Measurements from ENCODE around the gene OLA1. TPM values are rescaled to one million over a fixed set of nuclear protein-coding genes. Genes with fewer than 3 reads are reported as not detected.
"Not testable (repeated sequence)": the region's sequence is repeated elsewhere in the genome, so short reads cannot be mapped to it uniquely, and the experiment has no call there.

Gene OLA1
- total RNA-seq, 1 experiment from 2014 or later = 134 TPM

DNA sequence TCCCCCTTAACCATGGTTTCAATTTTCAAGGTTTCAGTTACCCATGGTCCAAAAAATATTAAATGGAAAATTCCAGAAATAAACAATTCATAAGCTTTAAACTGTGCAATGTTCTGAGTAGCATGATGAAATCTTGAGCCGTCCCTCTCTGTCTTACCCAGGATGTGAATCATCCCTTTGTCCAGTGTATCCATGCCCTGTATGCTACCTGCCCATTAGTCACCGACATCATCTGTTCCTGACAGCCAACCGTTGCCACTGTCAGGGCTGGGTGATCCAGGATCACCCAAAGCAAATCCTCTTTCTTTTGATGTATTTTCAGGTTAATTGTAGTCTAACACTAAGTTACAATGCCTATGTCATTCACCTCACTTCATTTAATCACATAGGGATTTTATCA lies 15.7 kb upstream of the OLA1 start:
- Histone ChIP-seq H4K20me1 (ENCODE audit: insufficient read depth, low read depth, low read length) (no peaks in the 10 kb centered on the region), H3K9me2 (replicated peaks; ENCODE audit: insufficient read depth, low read length) (no peaks in the 10 kb centered on the region), H3K4me1 (ENCODE audit: low read length) (no peaks in the 10 kb centered on the region), H2AFZ (ENCODE audit: low read length) (no peak overlapping the region), H3K9ac (ENCODE audit: low read length) (no peak overlapping the region), H3K36me3 (ENCODE audit: insufficient read depth, low read length) (no peaks in the 10 kb centered on the region), H3K79me2 (ENCODE audit: low read length) (no peaks in the 10 kb centered on the region), H3K27me3 (ENCODE audit: low read length) (no peaks in the 10 kb centered on the region), H3K9me3 (ENCODE audit: low read length) (no peaks in the 10 kb centered on the region), H3K4me3 (ENCODE audit: low read length) (no peak overlapping the region), H3K27ac (ENCODE audit: low read length) (no peak overlapping the region), H3K4me2 (ENCODE audit: low read depth, low read length, poor library complexity, severe bottlenecking) (no peak overlapping the region)
- no peak for DNase-seq

DNA sequence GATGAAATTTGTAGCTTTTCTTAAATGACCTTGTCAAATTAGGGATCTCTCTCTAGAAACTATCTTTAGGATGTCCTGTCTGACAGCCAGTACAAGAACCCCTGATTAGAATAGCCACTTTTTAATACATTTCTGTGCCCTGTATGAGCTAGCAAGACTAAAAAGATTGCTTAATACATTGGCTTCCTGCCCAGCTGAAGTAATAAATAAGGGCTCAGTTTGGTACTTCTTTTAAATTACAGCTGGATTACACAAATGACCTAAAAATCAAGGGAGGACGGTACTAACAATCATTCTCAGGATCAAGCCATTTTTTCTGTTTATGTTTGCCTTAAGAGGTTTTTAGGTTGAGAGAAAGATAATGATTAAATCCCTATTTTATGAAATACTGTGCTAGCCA lies 11.6 kb upstream of the OLA1 start:
- H2AFZ ChIP-seq (ENCODE audit: low read length) = no peak overlapping the region

DNA sequence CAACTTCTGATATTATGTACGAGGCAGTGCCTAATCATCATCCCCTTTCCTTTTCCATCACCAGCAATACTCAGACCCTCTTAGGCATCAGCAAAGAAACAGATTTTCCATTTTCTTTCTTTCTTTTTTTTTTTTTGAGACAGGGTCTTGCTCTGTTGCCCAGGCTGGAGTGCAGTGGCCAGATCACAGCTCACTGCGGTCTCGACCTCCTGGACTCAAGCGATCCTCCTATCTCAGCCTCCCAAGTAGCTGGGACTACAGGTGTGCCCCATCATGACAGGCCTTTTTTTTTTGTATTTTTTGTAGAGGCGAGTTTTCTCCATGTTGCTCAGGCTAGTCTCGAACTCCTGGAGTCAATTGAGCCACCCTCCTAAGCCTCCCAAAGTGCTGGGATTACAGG lies 5.9 kb upstream of the OLA1 start:
- H3K4me3 ChIP-seq (ENCODE audit: low read length) = no peak overlapping the region
- H2AFZ ChIP-seq (ENCODE audit: low read length) = no peak overlapping the region
- H4K20me1 ChIP-seq (ENCODE audit: insufficient read depth, low read depth, low read length) = no peaks in the 10 kb centered on the region
- H3K4me2 ChIP-seq (ENCODE audit: low read depth, low read length, poor library complexity, severe bottlenecking) = no peak overlapping the region
- H3K9ac ChIP-seq (ENCODE audit: low read length) = no peak overlapping the region
- no peaks in the 10 kb centered on the region for H3K27me3 ChIP-seq (ENCODE audit: low read length)
- no peaks in the 10 kb centered on the region for H3K79me2 ChIP-seq (ENCODE audit: low read length)
- no peaks in the 10 kb centered on the region for H3K36me3 ChIP-seq (ENCODE audit: insufficient read depth, low read length)
- no peak overlapping the region for H3K27ac ChIP-seq (ENCODE audit: low read length)
- H3K4me1 ChIP-seq (ENCODE audit: low read length) = peaks cover 3% of the 10 kb centered on the region
- no peaks in the 10 kb centered on the region for H3K9me3 ChIP-seq (ENCODE audit: low read length)
- H3K9me2 ChIP-seq (replicated peaks; ENCODE audit: insufficient read depth, low read length) = no peaks in the 10 kb centered on the region
- DNase-seq = no peak

More for the DNA sequence above, 11.6 kb upstream of the OLA1 start:
- H3K27ac ChIP-seq (ENCODE audit: low read length) = no peak overlapping the region
- no peaks in the 10 kb centered on the region for H3K79me2 ChIP-seq (ENCODE audit: low read length)
- H3K27me3 ChIP-seq (ENCODE audit: low read length) = no peaks in the 10 kb centered on the region
- H3K9ac ChIP-seq (ENCODE audit: low read length) = no peak overlapping the region
- no peaks in the 10 kb centered on the region for H3K4me1 ChIP-seq (ENCODE audit: low read length)
- no peaks in the 10 kb centered on the region for H3K9me2 ChIP-seq (replicated peaks; ENCODE audit: insufficient read depth, low read length)
- H3K4me2 ChIP-seq (ENCODE audit: low read depth, low read length, poor library complexity, severe bottlenecking) = no peak overlapping the region
- no peak for DNase-seq
- H4K20me1 ChIP-seq (ENCODE audit: insufficient read depth, low read depth, low read length) = no peaks in the 10 kb centered on the region
- H3K36me3 ChIP-seq (ENCODE audit: insufficient read depth, low read length) = no peaks in the 10 kb centered on the region
- H3K4me3 ChIP-seq (ENCODE audit: low read length) = no peak overlapping the region
- no peaks in the 10 kb centered on the region for H3K9me3 ChIP-seq (ENCODE audit: low read length)

DNA sequence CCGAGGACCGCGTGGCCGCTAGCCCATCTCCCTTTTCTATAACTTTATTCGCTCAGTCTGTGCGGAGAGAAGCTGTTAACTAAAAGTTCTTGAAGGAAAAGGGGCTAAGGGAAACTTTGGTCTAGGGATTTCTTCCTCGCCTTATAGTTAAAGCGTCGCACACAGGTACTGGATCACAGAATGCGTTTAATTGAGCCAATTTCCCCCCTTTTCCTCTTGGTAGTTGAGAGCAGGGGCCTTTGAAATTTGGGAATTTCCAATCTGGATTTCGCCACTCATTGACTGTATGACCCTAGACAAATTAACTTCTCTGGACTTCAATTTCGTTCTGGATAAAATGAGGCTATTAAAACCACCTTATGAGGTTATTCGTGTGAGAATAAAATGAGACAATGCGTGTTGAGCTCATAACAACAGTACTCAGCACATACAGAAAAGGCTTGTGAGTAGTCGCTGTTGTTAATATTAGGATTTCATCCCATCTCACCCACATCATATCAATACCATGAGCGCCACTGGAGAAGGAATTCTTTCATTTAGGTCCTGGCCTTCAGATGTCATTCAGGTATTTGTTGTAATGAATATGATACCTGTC lies 763 bp upstream of the OLA1 start:
- DNase-seq = no peak
- peaks cover 13% of the 10 kb centered on the region; the same call in 1 of the 2 replicates for H3K36me3 ChIP-seq (ENCODE audit: insufficient read depth, low read length)
- peak overlapping the region; percentile 75 for H3K4me2 ChIP-seq (ENCODE audit: low read depth, low read length, poor library complexity, severe bottlenecking)
- no peaks in the 10 kb centered on the region for H4K20me1 ChIP-seq (ENCODE audit: insufficient read depth, low read depth, low read length)
- H3K9me2 ChIP-seq (replicated peaks; ENCODE audit: insufficient read depth, low read length) = no peaks in the 10 kb centered on the region
- peaks cover 23% of the 10 kb centered on the region for H3K4me1 ChIP-seq (ENCODE audit: low read length)
- no peak overlapping the region for H3K27ac ChIP-seq (ENCODE audit: low read length)
- H2AFZ ChIP-seq (ENCODE audit: low read length) = peak overlapping the region; percentile 29; the same call in 1 of the 2 replicates
- peak overlapping the region; percentile 75 for H3K9ac ChIP-seq (ENCODE audit: low read length)
- peak overlapping the region; percentile 91 for H3K4me3 ChIP-seq (ENCODE audit: low read length)
- no peaks in the 10 kb centered on the region for H3K27me3 ChIP-seq (ENCODE audit: low read length)
- H3K9me3 ChIP-seq (ENCODE audit: low read length) = no peaks in the 10 kb centered on the region
- peaks cover 40% of the 10 kb centered on the region for H3K79me2 ChIP-seq (ENCODE audit: low read length)

DNA sequence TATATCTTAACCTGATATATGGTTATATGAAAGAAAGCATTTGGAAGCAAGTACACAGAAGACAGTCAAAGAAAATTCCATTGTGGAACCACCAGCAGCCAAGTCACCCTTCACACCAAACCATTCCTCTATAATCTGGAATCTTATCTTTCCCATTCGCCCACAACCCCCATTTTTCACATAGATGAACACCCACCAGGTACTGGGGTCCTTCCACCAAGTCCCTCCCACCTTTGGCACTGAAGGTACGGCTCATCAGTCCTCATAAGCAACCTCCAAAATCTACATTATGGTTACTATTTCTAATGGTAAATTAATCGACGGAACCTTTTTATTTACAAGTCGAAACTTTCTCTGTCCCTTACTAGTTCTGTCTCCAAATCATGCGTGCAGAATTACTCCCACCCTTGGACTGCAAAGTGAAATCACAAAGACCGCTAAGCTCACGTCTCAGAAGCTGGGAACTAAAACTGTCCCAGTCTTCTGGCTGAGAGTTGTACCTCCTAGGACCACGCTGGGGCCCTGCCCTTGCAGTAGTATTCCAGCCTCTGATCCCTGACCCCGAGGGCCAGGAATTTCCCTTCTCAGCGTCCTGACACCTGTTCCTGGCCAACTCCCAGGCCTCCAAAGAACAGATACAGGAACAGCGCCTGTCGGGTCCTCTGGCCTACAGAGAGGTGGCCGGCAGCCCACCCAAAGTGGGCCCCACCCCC lies 702 bp downstream of the OLA1 start:
- peak overlapping the region; percentile 91 for H3K4me3 ChIP-seq (ENCODE audit: low read length)

DNA sequence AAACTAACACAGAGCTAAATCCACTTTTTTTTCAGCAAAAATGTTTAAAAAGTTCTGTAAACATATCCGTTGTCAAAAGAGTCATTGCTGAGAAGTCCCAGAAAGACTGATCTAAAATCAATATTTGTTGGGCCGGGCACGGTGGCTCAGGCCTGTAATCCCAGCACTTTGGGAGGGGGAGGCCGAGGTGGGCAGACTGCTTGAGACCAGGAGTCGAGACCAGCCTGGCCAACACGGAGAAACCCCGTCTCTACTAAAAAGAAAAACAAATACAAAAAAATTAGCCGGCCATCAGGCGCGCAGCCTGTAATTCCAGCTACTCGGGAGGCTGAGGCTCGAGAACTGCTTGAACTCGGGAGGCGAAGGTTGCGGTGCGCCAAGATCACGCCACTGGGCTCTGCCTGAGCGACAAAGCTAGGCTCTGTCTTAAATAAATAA lies 1.4 kb downstream of the OLA1 start:
- Histone ChIP-seq H2AFZ (ENCODE audit: low read length) (no peak overlapping the region), H3K36me3 (ENCODE audit: insufficient read depth, low read length) (peaks cover 23% of the 10 kb centered on the region; the same call in 1 of the 2 replicates), H4K20me1 (ENCODE audit: insufficient read depth, low read depth, low read length) (0 out of 2 replicates have a peak, but pooled peaks cover 4% of the 10 kb centered on the region), H3K4me2 (ENCODE audit: low read depth, low read length, poor library complexity, severe bottlenecking) (peak overlapping the region; percentile 76), H3K27me3 (ENCODE audit: low read length) (no peaks in the 10 kb centered on the region), H3K79me2 (ENCODE audit: low read length) (peaks cover 62% of the 10 kb centered on the region), H3K9ac (ENCODE audit: low read length) (peak overlapping the region; percentile 93), H3K9me3 (ENCODE audit: low read length) (no peaks in the 10 kb centered on the region), H3K27ac (ENCODE audit: low read length) (no peak overlapping the region), H3K4me1 (ENCODE audit: low read length) (peaks cover 23% of the 10 kb centered on the region), H3K4me3 (ENCODE audit: low read length) (peak overlapping the region; percentile 91), H3K9me2 (replicated peaks; ENCODE audit: insufficient read depth, low read length) (no peaks in the 10 kb centered on the region)
- DNase-seq = no peak

More for the DNA sequence above, 702 bp downstream of the OLA1 start:
- peaks cover 55% of the 10 kb centered on the region for H3K79me2 ChIP-seq (ENCODE audit: low read length)
- peak; percentile 59 for DNase-seq
- no peak overlapping the region; the same call in 1 of the 2 replicates for H2AFZ ChIP-seq (ENCODE audit: low read length)
- H3K4me1 ChIP-seq (ENCODE audit: low read length) = peaks cover 23% of the 10 kb centered on the region
- peak overlapping the region; percentile 93 for H3K9ac ChIP-seq (ENCODE audit: low read length)
- H3K27ac ChIP-seq (ENCODE audit: low read length) = peak overlapping the region; percentile 65
- H3K36me3 ChIP-seq (ENCODE audit: insufficient read depth, low read length) = peaks cover 19% of the 10 kb centered on the region; the same call in 1 of the 2 replicates
- H3K4me2 ChIP-seq (ENCODE audit: low read depth, low read length, poor library complexity, severe bottlenecking) = peak overlapping the region; percentile 76
- H3K27me3 ChIP-seq (ENCODE audit: low read length) = no peaks in the 10 kb centered on the region
- H3K9me2 ChIP-seq (replicated peaks; ENCODE audit: insufficient read depth, low read length) = no peaks in the 10 kb centered on the region
- H4K20me1 ChIP-seq (ENCODE audit: insufficient read depth, low read depth, low read length) = 0 out of 2 replicates have a peak, but pooled peaks cover 2% of the 10 kb centered on the region
- no peaks in the 10 kb centered on the region for H3K9me3 ChIP-seq (ENCODE audit: low read length)

DNA sequence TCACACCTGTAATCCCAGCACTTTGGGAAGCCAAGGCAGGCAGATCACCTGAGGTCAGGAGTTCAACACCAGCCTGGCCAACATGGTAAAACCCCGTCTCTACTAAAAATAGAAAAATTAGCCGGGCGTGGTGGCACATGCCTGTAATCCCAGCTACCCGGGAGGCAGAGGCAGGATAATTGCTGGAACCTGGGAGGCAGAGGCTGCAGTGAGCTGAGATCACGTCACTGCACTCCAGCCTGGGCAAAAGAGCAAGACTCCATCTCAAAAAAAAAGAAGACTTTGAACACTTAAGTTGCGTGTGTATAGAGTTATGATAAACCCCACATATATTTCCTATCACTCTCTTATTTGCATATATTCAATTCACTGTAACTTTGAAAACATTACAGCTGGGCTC lies 2.7 kb downstream of the OLA1 start:
- not testable (repeated sequence) for H2AFZ ChIP-seq (ENCODE audit: low read length); H3K4me3 ChIP-seq (ENCODE audit: low read length); H3K9ac ChIP-seq (ENCODE audit: low read length); H3K9me3 ChIP-seq (ENCODE audit: low read length); H3K9me2 ChIP-seq (replicated peaks; ENCODE audit: insufficient read depth, low read length); H3K27me3 ChIP-seq (ENCODE audit: low read length); DNase-seq; H3K27ac ChIP-seq (ENCODE audit: low read length); H4K20me1 ChIP-seq (ENCODE audit: insufficient read depth, low read depth, low read length); H3K4me2 ChIP-seq (ENCODE audit: low read depth, low read length, poor library complexity, severe bottlenecking)
- Histone ChIP-seq H3K36me3 (ENCODE audit: insufficient read depth, low read length) (peaks cover 23% of the 10 kb centered on the region; the same call in 1 of the 2 replicates), H3K79me2 (ENCODE audit: low read length) (peaks cover 75% of the 10 kb centered on the region), H3K4me1 (ENCODE audit: low read length) (peaks cover 23% of the 10 kb centered on the region)

DNA sequence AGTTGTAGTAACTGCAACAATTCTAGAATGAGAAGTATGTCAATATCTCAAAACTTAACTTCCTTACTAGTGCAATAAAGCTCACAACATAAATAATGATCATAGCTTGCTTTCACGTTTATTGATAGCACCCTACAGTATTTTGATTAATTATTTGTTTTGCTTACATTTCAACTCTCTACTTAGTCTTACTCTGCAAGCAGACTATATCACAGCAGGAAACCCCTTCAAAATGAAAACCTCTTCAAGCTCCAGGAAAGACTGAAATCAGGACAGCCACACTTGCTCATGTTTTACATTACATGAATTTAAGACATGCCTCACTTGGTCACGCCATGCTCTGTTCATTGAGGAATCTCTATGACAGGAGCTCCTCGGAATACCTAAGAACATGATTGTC lies 3.3 kb downstream of the OLA1 start:
- H3K9me2 ChIP-seq (replicated peaks; ENCODE audit: insufficient read depth, low read length) = no peaks in the 10 kb centered on the region
- H3K4me2 ChIP-seq (ENCODE audit: low read depth, low read length, poor library complexity, severe bottlenecking) = no peak overlapping the region
- no peak overlapping the region for H3K9ac ChIP-seq (ENCODE audit: low read length)
- peaks cover 23% of the 10 kb centered on the region for H3K4me1 ChIP-seq (ENCODE audit: low read length)
- 0 out of 2 replicates have a peak, but pooled peaks cover 4% of the 10 kb centered on the region for H4K20me1 ChIP-seq (ENCODE audit: insufficient read depth, low read depth, low read length)
- no peak overlapping the region for H3K27ac ChIP-seq (ENCODE audit: low read length)
- peaks cover 23% of the 10 kb centered on the region; the same call in 1 of the 2 replicates for H3K36me3 ChIP-seq (ENCODE audit: insufficient read depth, low read length)
- no peak for DNase-seq
- no peak overlapping the region for H2AFZ ChIP-seq (ENCODE audit: low read length)
- H3K4me3 ChIP-seq (ENCODE audit: low read length) = no peak overlapping the region
- peaks cover 81% of the 10 kb centered on the region for H3K79me2 ChIP-seq (ENCODE audit: low read length)
- no peaks in the 10 kb centered on the region for H3K27me3 ChIP-seq (ENCODE audit: low read length)
- no peaks in the 10 kb centered on the region for H3K9me3 ChIP-seq (ENCODE audit: low read length)

Measured in Karpas-422 (cell line).